Head of caudate nucleus (tissue), 42 donors: ENCODE results near the gene OR2B2.

ENCODE experiments used
- DNase-seq, 42 donors: peaks; one replicate each; pipeline versions ENCODE4 v3.0.0 to v3.0.0-alpha.2; 2020 to 2021; ENCODE audit warnings: mixed read lengths in 7 of 42
- intact Hi-C: fragments of 100-400 bp; cut with DNase I; formaldehyde crosslinking; loops from one replicate; pipeline ENCODE4 v1.15.0; 2022

Gene OR2B2

GRCh38 chr6:27894839-27895762 is 17.1 kb downstream of the OR2B2 start:
- intact Hi-C loops: loop anchor here (10.0 kb wide), 1 partner anchor 80 kb away; a partner anchor contains a TSS
- DNase-seq: peak in 41 of 42 donors; percentile 13 to 84 (median 61)

GRCh38 chr6:27893836-27894807 is 18.1 kb downstream of the OR2B2 start:
- intact Hi-C loops: loop anchor here (10.0 kb wide), 1 partner anchor 79 kb away; a partner anchor contains a TSS
- DNase-seq: peak; percentile 60 to 90 (median 82)

GRCh38 chr6:27893059-27893835 is 18.9 kb downstream of the OR2B2 start:
- intact Hi-C loops: loop anchor here (10.0 kb wide), 1 partner anchor 78 kb away; a partner anchor contains a TSS
- DNase-seq: peak in 38 of 42 donors; percentile 10 to 78 (median 53)

GRCh38 chr6:27892649-27893058 is 19.5 kb downstream of the OR2B2 start:
- intact Hi-C loops: loop anchor here (10.0 kb wide), 1 partner anchor 78 kb away; a partner anchor contains a TSS
- DNase-seq: no peak

- DNase-seq: no peak
- intact Hi-C loops: loop anchor here (10.0 kb wide), 1 partner anchor 77 kb away; a partner anchor contains a TSS
Measured at GRCh38 chr6:27891320-27891875, 20.8 kb downstream of the OR2B2 start.

- DNase-seq: peak in 11 of 42 donors; percentile 13 to 51 (median 31)
- intact Hi-C loops: loop anchor here (10.0 kb wide), 1 partner anchor 76 kb away; a partner anchor contains a TSS
Measured at GRCh38 chr6:27890445-27891319, 21.5 kb downstream of the OR2B2 start.

GRCh38 chr6:27889628-27890444 is 22.4 kb downstream of the OR2B2 start:
- intact Hi-C loops: loop anchor here (10.0 kb wide), 1 partner anchor 75 kb away; a partner anchor contains a TSS
- no peak for DNase-seq

- intact Hi-C loops: no loop called here
- no peak for DNase-seq
Measured at GRCh38 chr6:27889275-27889627, 22.9 kb downstream of the OR2B2 start.

GRCh38 chr6:27888566-27888965 is 23.6 kb downstream of the OR2B2 start:
- intact Hi-C loops: no loop called here
- no peak for DNase-seq

GRCh38 chr6:27886073-27886472 is 26.1 kb downstream of the OR2B2 start:
- intact Hi-C loops: no loop called here
- DNase-seq: no peak

GRCh38 chr6:27883136-27883535 is 29.1 kb downstream of the OR2B2 start:
- intact Hi-C loops: no loop called here
- DNase-seq: no peak

- no peak for DNase-seq
- intact Hi-C loops: no loop called here
Measured at GRCh38 chr6:27882624-27883023, 29.6 kb downstream of the OR2B2 start.

GRCh38 chr6:27879837-27880236 is 32.4 kb downstream of the OR2B2 start:
- no peak for DNase-seq
- intact Hi-C loops: no loop called here

GRCh38 chr6:27874016-27874415 is 38.2 kb downstream of the OR2B2 start:
- DNase-seq: no peak
- intact Hi-C loops: no loop called here

- intact Hi-C loops: no loop called here
- DNase-seq: peak in 9 of 42 donors; percentile 10 to 45 (median 33)
Measured at GRCh38 chr6:27873021-27873940, 38.9 kb downstream of the OR2B2 start.
